Esophagus muscularis mucosa (tissue), 3 donors: ENCODE results near the gene SLC17A7.

ENCODE experiments used
- POLR2A ChIP-seq: fragments of 450-650 bp; IDR thresholded peaks from one replicate; pipeline ENCODE4 v1.6.1; 2017; ENCODE audit warnings: antibody characterized with exemption, moderate library complexity, mild to moderate bottlenecking, low read depth
- POLR2AphosphoS5 ChIP-seq, 2 donors: sonication (generic); formaldehyde crosslinking; IDR thresholded peaks; one replicate each; pipeline ENCODE4 v1.6.1; 2017; ENCODE audit warnings: antibody characterized with exemption in 2 of 2
- TF ChIP-seq, protein P1 (sequence below), 3 experiments: fragments of 200-600 bp in 2 of 3; fragments of 450-650 bp in 1 of 3; sonication (generic) in 2 of 3; IDR thresholded peaks; one replicate each; pipeline ENCODE4 v1.5.1; 2017 to 2019; ENCODE audit warnings: antibody characterized with exemption in 3 of 3, mild to moderate bottlenecking in 2 of 3, moderate library complexity in 1 of 3

DNA sequence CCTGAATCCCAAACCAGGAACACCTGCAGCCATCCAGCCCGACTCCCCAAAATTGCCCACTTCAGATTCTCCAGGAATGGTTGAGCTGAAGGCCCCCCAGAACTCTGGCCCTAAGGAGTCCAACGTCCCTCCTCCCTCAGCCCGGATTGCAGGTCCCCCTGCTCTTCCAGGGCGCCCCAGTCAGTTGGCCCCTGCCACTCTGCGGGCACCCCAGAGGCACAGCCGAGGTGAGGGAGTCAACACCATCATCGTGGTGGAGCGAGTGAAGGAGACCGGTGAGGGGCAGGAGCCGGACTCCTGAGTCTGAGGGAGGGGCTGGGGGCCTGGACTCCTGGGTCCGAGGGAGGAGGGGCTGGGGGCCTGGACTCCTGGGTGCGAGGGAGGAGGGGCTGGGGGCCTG is 14.0 kb downstream of the SLC17A7 start:
- TF ChIP-seq, protein P1, sequence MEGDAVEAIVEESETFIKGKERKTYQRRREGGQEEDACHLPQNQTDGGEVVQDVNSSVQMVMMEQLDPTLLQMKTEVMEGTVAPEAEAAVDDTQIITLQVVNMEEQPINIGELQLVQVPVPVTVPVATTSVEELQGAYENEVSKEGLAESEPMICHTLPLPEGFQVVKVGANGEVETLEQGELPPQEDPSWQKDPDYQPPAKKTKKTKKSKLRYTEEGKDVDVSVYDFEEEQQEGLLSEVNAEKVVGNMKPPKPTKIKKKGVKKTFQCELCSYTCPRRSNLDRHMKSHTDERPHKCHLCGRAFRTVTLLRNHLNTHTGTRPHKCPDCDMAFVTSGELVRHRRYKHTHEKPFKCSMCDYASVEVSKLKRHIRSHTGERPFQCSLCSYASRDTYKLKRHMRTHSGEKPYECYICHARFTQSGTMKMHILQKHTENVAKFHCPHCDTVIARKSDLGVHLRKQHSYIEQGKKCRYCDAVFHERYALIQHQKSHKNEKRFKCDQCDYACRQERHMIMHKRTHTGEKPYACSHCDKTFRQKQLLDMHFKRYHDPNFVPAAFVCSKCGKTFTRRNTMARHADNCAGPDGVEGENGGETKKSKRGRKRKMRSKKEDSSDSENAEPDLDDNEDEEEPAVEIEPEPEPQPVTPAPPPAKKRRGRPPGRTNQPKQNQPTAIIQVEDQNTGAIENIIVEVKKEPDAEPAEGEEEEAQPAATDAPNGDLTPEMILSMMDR (IDR thresholded peaks at IDR 0.05): no peak
- TF ChIP-seq POLR2A: no peak
- TF ChIP-seq POLR2AphosphoS5 (IDR thresholded peaks at IDR 0.05): no peak
